Immature natural killer cell (primary cell): ENCODE data around the gene INVS. TPM values are rescaled to one million over a fixed set of nuclear protein-coding genes. Genes with fewer than 3 reads are reported as not detected.
"Not testable (repeated sequence)": the region's sequence is repeated elsewhere in the genome, so short reads cannot be mapped to it uniquely, and the experiment has no call there.

Experiments used
- DNase-seq, 3 donors: peaks; one replicate each; pipeline ENCODE4 v3.0.0; 2022; ENCODE audit warnings: mixed read lengths in 1 of 3
- H3K27ac Mint-ChIP-seq, 6 donors: one replicate each; pipeline ENCODE4 v1.8.0; 2020; ENCODE audit warnings: mixed read lengths in 6 of 6, mild to moderate bottlenecking in 5 of 6, inconsistent platforms in 4 of 6, moderate library complexity in 3 of 6
- H3K27me3 Mint-ChIP-seq, 3 donors: one replicate each; pipeline ENCODE4 v1.8.0; 2020 to 2021; ENCODE audit warnings: low read depth in 3 of 3, mild to moderate bottlenecking in 3 of 3, mixed read lengths in 3 of 3, moderate library complexity in 3 of 3, inconsistent platforms in 1 of 3
- H3K36me3 Mint-ChIP-seq, 3 donors: one replicate each; pipeline ENCODE4 v1.8.0; 2020; ENCODE audit warnings: mixed read lengths in 3 of 3, inconsistent platforms in 2 of 3, mild to moderate bottlenecking in 2 of 3
- H3K4me1 Mint-ChIP-seq, 2 donors: one replicate each; pipeline ENCODE4 v1.8.0; 2020; ENCODE audit warnings: inconsistent platforms in 2 of 2, mild to moderate bottlenecking in 2 of 2, mixed read lengths in 2 of 2, moderate library complexity in 1 of 2
- H3K4me3 Mint-ChIP-seq, 5 donors: one replicate each; pipeline ENCODE4 v1.8.0; 2020; ENCODE audit warnings: mild to moderate bottlenecking in 5 of 5, mixed read lengths in 5 of 5, inconsistent platforms in 3 of 5, moderate library complexity in 3 of 5
- H3K9me3 Mint-ChIP-seq, 6 donors: one replicate each; pipeline ENCODE4 v1.8.0; 2020; ENCODE audit warnings: mild to moderate bottlenecking in 6 of 6, mixed read lengths in 6 of 6, inconsistent platforms in 4 of 6, moderate library complexity in 3 of 6
- polyA plus RNA-seq, 3 donors: library from polyadenylated mRNA; unstranded; fragments of 300-500 nt; fragmentation: Illumina TruSeq; gene quantifications; one replicate each; pipeline ENCODE4 v1.2.3, GENCODE V29; 2021

Gene INVS
- 10 to 100 TPM in 1 of 3 donors, 1 to 10 TPM in 2; 3.4 to 12.6 (median 4.9) TPM for polyA plus RNA-seq

GRCh38 chr9:100098887-100099721 is at the start of gene INVS, which contains the start of gene ERP44:
TSS of gene INVS (plus strand) at chr9:100099243. CDS start at chr9:100104522, 5,279 bp downstream.
TSS of gene ERP44 (minus strand) at chr9:100099000. CDS start at chr9:100098840, 160 bp downstream.
- DNase-seq: peak; percentile 95 to 96 (median 95)
- no peaks in the 10 kb centered on the region for H3K9me3 Mint-ChIP-seq
- peak within 1 kb of the TSS; percentile 94 to 99 (median 99) for H3K27ac Mint-ChIP-seq
- no peaks in the 10 kb centered on the region for H3K36me3 Mint-ChIP-seq
- H3K4me1 Mint-ChIP-seq: peaks cover 35 to 57% of the 10 kb centered on the region in 2 donors
- peak within 1 kb of the TSS; percentile 99 to 100 (median 100) for H3K4me3 Mint-ChIP-seq
- peaks cover 0 to 6% (median 3%) of the 10 kb centered on the region in 3 donors for H3K27me3 Mint-ChIP-seq

GRCh38 chr9:100049551-100049950 is 49.5 kb upstream of the INVS start:
- no peak overlapping the region for H3K27ac Mint-ChIP-seq
- no peak overlapping the region for H3K4me3 Mint-ChIP-seq
- peaks cover 14 to 34% of the 10 kb centered on the region in 2 donors for H3K4me1 Mint-ChIP-seq
- no peaks in the 10 kb centered on the region for H3K27me3 Mint-ChIP-seq
- H3K9me3 Mint-ChIP-seq: no peaks in the 10 kb centered on the region
- H3K36me3 Mint-ChIP-seq: peaks cover 0 to 19% (median 11%) of the 10 kb centered on the region in 3 donors
- no peak for DNase-seq

GRCh38 chr9:100052375-100052774 is 46.7 kb upstream of the INVS start:
- no peak for DNase-seq
- H3K4me3 Mint-ChIP-seq: no peak overlapping the region
- peak overlapping the region in 1 of 6 donors; percentile 7 for H3K27ac Mint-ChIP-seq
- H3K9me3 Mint-ChIP-seq: no peaks in the 10 kb centered on the region
- peaks cover 0 to 14% (median 6%) of the 10 kb centered on the region in 3 donors for H3K36me3 Mint-ChIP-seq
- peaks cover 7 to 17% of the 10 kb centered on the region in 2 donors for H3K4me1 Mint-ChIP-seq
- H3K27me3 Mint-ChIP-seq: no peaks in the 10 kb centered on the region

GRCh38 chr9:100056561-100056960 is 42.5 kb upstream of the INVS start:
- Mint-ChIP-seq H3K9me3 (no peaks in the 10 kb centered on the region), H3K36me3 (peaks cover 0 to 5% (median 4%) of the 10 kb centered on the region in 3 donors), H3K27ac (peak overlapping the region in 1 of 6 donors; percentile 31), H3K4me1 (peaks cover 4 to 10% of the 10 kb centered on the region in 2 donors), H3K27me3 (no peaks in the 10 kb centered on the region), H3K4me3 (no peak overlapping the region)
- DNase-seq: no peak

- H3K9me3 Mint-ChIP-seq: no peaks in the 10 kb centered on the region
- peaks cover 3 to 17% of the 10 kb centered on the region in 2 donors for H3K4me1 Mint-ChIP-seq
- DNase-seq: no peak
- H3K27me3 Mint-ChIP-seq: no peaks in the 10 kb centered on the region
- peaks cover 0 to 4% (median 3%) of the 10 kb centered on the region in 3 donors for H3K36me3 Mint-ChIP-seq
- H3K4me3 Mint-ChIP-seq: no peak overlapping the region
- peak overlapping the region in 1 of 6 donors; percentile 50 for H3K27ac Mint-ChIP-seq
Observed at GRCh38 chr9:100057624-100058023, 41.4 kb upstream of the INVS start.

GRCh38 chr9:100058699-100059579 is 40.1 kb upstream of the INVS start:
- no peaks in the 10 kb centered on the region for H3K9me3 Mint-ChIP-seq
- H3K27me3 Mint-ChIP-seq: no peaks in the 10 kb centered on the region
- no peak for DNase-seq
- H3K27ac Mint-ChIP-seq: peak overlapping the region in 1 of 6 donors; percentile 5
- H3K4me1 Mint-ChIP-seq: peaks cover 11 to 29% of the 10 kb centered on the region in 2 donors
- H3K36me3 Mint-ChIP-seq: peaks cover 0 to 4% (median 3%) of the 10 kb centered on the region in 3 donors
- H3K4me3 Mint-ChIP-seq: no peak overlapping the region

- H3K27me3 Mint-ChIP-seq, H3K27ac Mint-ChIP-seq, H3K36me3 Mint-ChIP-seq, H3K9me3 Mint-ChIP-seq, H3K4me3 Mint-ChIP-seq, DNase-seq: not testable (repeated sequence)
- H3K4me1 Mint-ChIP-seq: peaks cover 26 to 51% of the 10 kb centered on the region in 2 donors
Observed at GRCh38 chr9:100062683-100063082, 36.4 kb upstream of the INVS start.

- Mint-ChIP-seq H3K36me3 (peaks cover 0 to 4% (median 0%) of the 10 kb centered on the region in 3 donors), H3K4me1 (peaks cover 26 to 51% of the 10 kb centered on the region in 2 donors), H3K27me3 (peaks cover 0 to 3% (median 0%) of the 10 kb centered on the region in 3 donors), H3K9me3 (no peaks in the 10 kb centered on the region), H3K27ac (peak overlapping the region in 2 of 6 donors; percentile 22 to 35), H3K4me3 (no peak overlapping the region)
- no peak for DNase-seq
Observed at GRCh38 chr9:100063185-100063584, 35.9 kb upstream of the INVS start.

GRCh38 chr9:100064872-100065581 is 34.0 kb upstream of the INVS start:
- no peak for DNase-seq
- H3K27ac Mint-ChIP-seq: no peak overlapping the region
- H3K36me3 Mint-ChIP-seq: no peaks in the 10 kb centered on the region
- no peak overlapping the region for H3K4me3 Mint-ChIP-seq
- H3K27me3 Mint-ChIP-seq: peaks cover 0 to 3% (median 0%) of the 10 kb centered on the region in 3 donors
- peaks cover 30 to 54% of the 10 kb centered on the region in 2 donors for H3K4me1 Mint-ChIP-seq
- no peaks in the 10 kb centered on the region for H3K9me3 Mint-ChIP-seq

GRCh38 chr9:100066539-100066938 is 32.5 kb upstream of the INVS start:
- peak overlapping the region in 5 of 6 donors; percentile 20 to 71 (median 48) for H3K27ac Mint-ChIP-seq
- H3K36me3 Mint-ChIP-seq: no peaks in the 10 kb centered on the region
- no peaks in the 10 kb centered on the region for H3K9me3 Mint-ChIP-seq
- H3K27me3 Mint-ChIP-seq: peaks cover 0 to 3% (median 0%) of the 10 kb centered on the region in 3 donors
- peaks cover 34 to 57% of the 10 kb centered on the region in 2 donors for H3K4me1 Mint-ChIP-seq
- no peak overlapping the region for H3K4me3 Mint-ChIP-seq
- no peak for DNase-seq

GRCh38 chr9:100067990-100068389 is 31.1 kb upstream of the INVS start:
- H3K4me1 Mint-ChIP-seq: peaks cover 37 to 61% of the 10 kb centered on the region in 2 donors
- not testable (repeated sequence) for H3K36me3 Mint-ChIP-seq, H3K9me3 Mint-ChIP-seq, DNase-seq, H3K27ac Mint-ChIP-seq, H3K27me3 Mint-ChIP-seq, H3K4me3 Mint-ChIP-seq

- H3K9me3 Mint-ChIP-seq: not testable (repeated sequence)
Observed at GRCh38 chr9:100069068-100069467, 30.0 kb upstream of the INVS start.

More at GRCh38 chr9:100069068-100069467, 30.0 kb upstream of the INVS start:
- H3K4me1 Mint-ChIP-seq: peaks cover 32 to 61% of the 10 kb centered on the region in 2 donors
- DNase-seq, H3K27ac Mint-ChIP-seq, H3K4me3 Mint-ChIP-seq, H3K36me3 Mint-ChIP-seq, H3K27me3 Mint-ChIP-seq: not testable (repeated sequence)
